Gastrocnemius medialis (tissue), 4 donors: ENCODE data around the gene RSPH10B.
"Not testable (repeated sequence)": the region's sequence is repeated elsewhere in the genome, so short reads cannot be mapped to it uniquely, and the experiment has no call there.

Experiments used
- POLR2A ChIP-seq, 2 donors: fragments of 450-650 bp; IDR thresholded peaks; one replicate each; pipeline ENCODE4 v1.6.1; 2017; ENCODE audit warnings: antibody characterized with exemption in 2 of 2, mild to moderate bottlenecking in 2 of 2, moderate library complexity in 2 of 2
- TF ChIP-seq, protein P1 (sequence below), 5 experiments: fragments of 450-650 bp in 3 of 5; fragments of 200-600 bp in 2 of 5; sonication (generic) in 2 of 5; IDR thresholded peaks in 4 of 5; conservative IDR thresholded peaks in 1 of 5; 1 replicate in 4 of 5; 2 replicates in 1 of 5; pipeline ENCODE4 v1.5.1; 2016 to 2019; ENCODE audit warnings: antibody characterized with exemption in 5 of 5, mild to moderate bottlenecking in 3 of 5, moderate library complexity in 3 of 5

DNA sequence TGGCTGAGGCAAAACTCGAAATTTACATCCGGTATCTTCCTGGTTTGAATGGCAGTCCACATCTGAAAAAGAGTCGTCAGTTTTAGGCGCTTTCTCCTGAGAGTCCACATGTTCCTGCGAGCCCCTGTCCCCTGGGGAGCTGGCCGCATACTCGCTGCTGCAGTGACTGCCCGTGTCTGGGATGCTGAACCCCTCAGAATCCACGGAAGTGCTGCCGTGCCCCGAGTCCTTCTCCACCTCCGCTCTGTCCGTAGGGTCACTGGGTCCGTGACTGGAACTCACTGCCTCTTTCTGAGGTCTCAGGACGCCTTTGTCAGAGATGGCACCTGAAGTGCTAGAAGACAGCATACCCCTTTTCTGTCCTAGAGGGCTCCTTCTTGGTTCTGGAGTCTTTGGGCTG lies 16.6 kb upstream of the RSPH10B start:
- TF ChIP-seq, protein P1, sequence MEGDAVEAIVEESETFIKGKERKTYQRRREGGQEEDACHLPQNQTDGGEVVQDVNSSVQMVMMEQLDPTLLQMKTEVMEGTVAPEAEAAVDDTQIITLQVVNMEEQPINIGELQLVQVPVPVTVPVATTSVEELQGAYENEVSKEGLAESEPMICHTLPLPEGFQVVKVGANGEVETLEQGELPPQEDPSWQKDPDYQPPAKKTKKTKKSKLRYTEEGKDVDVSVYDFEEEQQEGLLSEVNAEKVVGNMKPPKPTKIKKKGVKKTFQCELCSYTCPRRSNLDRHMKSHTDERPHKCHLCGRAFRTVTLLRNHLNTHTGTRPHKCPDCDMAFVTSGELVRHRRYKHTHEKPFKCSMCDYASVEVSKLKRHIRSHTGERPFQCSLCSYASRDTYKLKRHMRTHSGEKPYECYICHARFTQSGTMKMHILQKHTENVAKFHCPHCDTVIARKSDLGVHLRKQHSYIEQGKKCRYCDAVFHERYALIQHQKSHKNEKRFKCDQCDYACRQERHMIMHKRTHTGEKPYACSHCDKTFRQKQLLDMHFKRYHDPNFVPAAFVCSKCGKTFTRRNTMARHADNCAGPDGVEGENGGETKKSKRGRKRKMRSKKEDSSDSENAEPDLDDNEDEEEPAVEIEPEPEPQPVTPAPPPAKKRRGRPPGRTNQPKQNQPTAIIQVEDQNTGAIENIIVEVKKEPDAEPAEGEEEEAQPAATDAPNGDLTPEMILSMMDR (IDR thresholded peaks at IDR 0.05 in 4 of 5, conservative IDR thresholded peaks at IDR 0.05 in 1 of 5) = not testable (repeated sequence)
- not testable (repeated sequence) for TF ChIP-seq POLR2A (IDR thresholded peaks at IDR 0.05)
